Activated naive CD4-positive, alpha-beta T cell treated with anti-CD3 and anti-CD28 coated beads, Interleukin-2, amount 10 ng/mL, durations not matched to agents 7 days and 5 days (primary cell): ENCODE data around the gene KRT17.
"Not testable (repeated sequence)": the region's sequence is repeated elsewhere in the genome, so short reads cannot be mapped to it uniquely, and the experiment has no call there.

Experiments
- CTCF ChIA-PET: fragments of 350-600 bp; sonication (Branson Sonifier 250); formaldehyde crosslinking; loops from one replicate; lab custom pipeline; 2021; ENCODE audit warnings: antibody characterized with exemption; lab: Charles Lee
- DNase-seq: peaks from one replicate; pipeline ENCODE4 v3.0.0-alpha.2; 2020
- H3K27ac Mint-ChIP-seq: one replicate; pipeline ENCODE4 v1.8.0; 2021; ENCODE audit warnings: mild to moderate bottlenecking, moderate library complexity, mixed read lengths
- H3K27me3 Mint-ChIP-seq: one replicate; pipeline ENCODE4 v1.8.0; 2021; ENCODE audit warnings: mild to moderate bottlenecking, mixed read lengths
- H3K36me3 Mint-ChIP-seq: one replicate; pipeline ENCODE4 v1.8.0; 2021; ENCODE audit warnings: mixed read lengths
- H3K4me1 Mint-ChIP-seq: one replicate; pipeline ENCODE4 v1.8.0; 2021; ENCODE audit warnings: mixed read lengths
- H3K4me3 Mint-ChIP-seq: one replicate; pipeline ENCODE4 v1.8.0; 2021; ENCODE audit warnings: mild to moderate bottlenecking, moderate library complexity, mixed read lengths
- H3K9me3 Mint-ChIP-seq: one replicate; pipeline ENCODE4 v1.8.0; 2021; ENCODE audit warnings: mixed read lengths

Gene KRT17

GRCh38 chr17:41592601-41593305 is 31.6 kb downstream of the KRT17 start:
- peaks cover 31% of the 10 kb centered on the region for H3K27me3 Mint-ChIP-seq
- H3K27ac Mint-ChIP-seq = no peak overlapping the region
- DNase-seq = no peak
- no peaks in the 10 kb centered on the region for H3K36me3 Mint-ChIP-seq
- CTCF ChIA-PET = interaction anchor here (1.5 to 2.3 kb wide), 2 partner anchors 13 to 55 kb away, joined by 3 to 9 read pairs; no protein-coding TSS in a partner anchor
- no peak overlapping the region for H3K4me3 Mint-ChIP-seq
- H3K4me1 Mint-ChIP-seq = no peaks in the 10 kb centered on the region
- H3K9me3 Mint-ChIP-seq = no peaks in the 10 kb centered on the region

GRCh38 chr17:41589301-41589700 is 35.1 kb downstream of the KRT17 start:
- Mint-ChIP-seq H3K4me3 (no peak overlapping the region), H3K36me3 (no peaks in the 10 kb centered on the region), H3K4me1 (no peaks in the 10 kb centered on the region), H3K27me3 (peaks cover 24% of the 10 kb centered on the region), H3K9me3 (no peaks in the 10 kb centered on the region), H3K27ac (no peak overlapping the region)
- CTCF ChIA-PET = no interaction called here
- DNase-seq = no peak

GRCh38 chr17:41588126-41588810 is 36.1 kb downstream of the KRT17 start:
- peaks cover 28% of the 10 kb centered on the region for H3K27me3 Mint-ChIP-seq
- H3K4me1 Mint-ChIP-seq = no peaks in the 10 kb centered on the region
- CTCF ChIA-PET = interaction anchor here (0.6 kb wide), 1 partner anchor 9 kb away, joined by 3 read pairs; no protein-coding TSS in a partner anchor

DNA sequence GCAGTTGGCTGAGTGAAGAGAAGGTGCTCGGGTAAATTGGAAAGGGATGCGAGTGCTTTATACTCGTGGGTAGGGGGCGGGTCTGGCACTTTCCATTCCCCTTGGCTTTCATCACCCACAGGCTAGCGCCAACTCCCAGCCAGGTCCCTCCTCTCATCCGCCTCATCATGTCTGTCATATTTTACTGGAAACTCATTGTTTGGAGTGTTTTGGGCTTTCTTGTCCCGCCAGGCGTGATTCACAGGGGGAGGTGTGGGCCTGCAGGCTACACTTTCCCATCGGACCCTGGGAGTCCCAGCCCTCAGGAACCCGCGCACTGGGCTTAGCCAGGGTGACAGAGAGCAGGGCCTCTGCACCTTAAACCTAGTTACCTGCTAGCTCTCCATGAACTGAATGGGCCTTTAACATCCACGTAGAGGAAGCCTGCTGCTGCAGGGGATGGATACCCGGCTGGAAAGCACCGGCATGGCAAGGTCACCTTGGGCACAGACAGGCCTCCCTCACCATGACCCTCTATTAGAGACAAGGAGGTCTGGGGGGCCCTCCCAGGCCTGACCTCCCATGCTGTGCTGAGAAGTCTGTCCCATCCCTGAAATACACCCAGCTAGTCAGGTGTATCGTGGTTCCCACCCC is 37.4 kb downstream of the KRT17 start, which contains the start of gene KRT14:
Gene KRT14, minus strand, starts transcription at position 33 of the 633 bp plus-strand sequence. CDS start 61 bp downstream, outside the sequence.
- Mint-ChIP-seq H3K27ac (no peak within 1 kb of the TSS), H3K9me3 (no peaks in the 10 kb centered on the region), H3K36me3 (no peaks in the 10 kb centered on the region), H3K4me3 (no peak within 1 kb of the TSS), H3K4me1 (no peaks in the 10 kb centered on the region), H3K27me3 (peaks cover 36% of the 10 kb centered on the region)
- no peak for DNase-seq
- CTCF ChIA-PET = no interaction called here

More at GRCh38 chr17:41588126-41588810, 36.1 kb downstream of the KRT17 start:
- Mint-ChIP-seq H3K9me3 (no peaks in the 10 kb centered on the region), H3K4me3 (no peak overlapping the region), H3K36me3 (no peaks in the 10 kb centered on the region), H3K27ac (no peak overlapping the region)
- DNase-seq = no peak

DNA sequence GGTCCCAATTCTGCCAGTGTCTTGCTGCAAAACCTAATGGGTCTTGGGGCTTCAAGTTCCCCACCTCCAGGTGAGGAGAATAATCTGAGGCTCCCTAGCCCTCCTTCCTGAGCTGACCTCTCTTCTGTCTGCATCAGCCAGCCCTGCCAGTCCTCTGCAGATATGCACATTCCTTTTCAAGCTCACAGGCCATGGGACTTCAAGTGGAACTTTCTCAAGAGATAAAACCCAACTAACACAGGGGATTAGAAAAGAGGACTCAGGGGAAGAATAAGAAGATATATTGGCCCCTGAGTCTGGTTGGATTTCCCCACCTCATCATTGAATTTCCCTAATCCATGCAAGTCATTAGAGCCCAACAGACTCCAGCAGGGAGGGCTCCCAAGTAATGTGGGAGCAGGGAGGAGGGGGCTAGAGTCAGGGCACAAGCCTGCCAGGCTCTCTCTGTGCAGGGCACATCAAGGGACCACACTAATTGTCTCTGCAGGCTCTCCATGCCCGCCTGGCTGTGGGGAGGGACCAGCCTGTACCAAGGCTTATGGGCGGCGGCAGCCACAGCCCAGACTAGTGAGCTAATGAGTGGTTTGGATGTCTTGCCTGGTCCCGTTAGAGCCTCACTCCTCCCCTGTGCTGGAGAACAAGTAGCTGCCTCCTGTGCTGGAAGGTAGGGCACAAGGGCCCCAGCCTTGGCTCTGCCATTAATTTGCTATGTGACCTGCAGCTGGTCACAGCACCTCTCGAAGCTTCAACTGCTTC is 38.9 kb downstream of the KRT17 start:
- peaks cover 46% of the 10 kb centered on the region for H3K27me3 Mint-ChIP-seq
- H3K4me3 Mint-ChIP-seq = no peak overlapping the region
- no peaks in the 10 kb centered on the region for H3K36me3 Mint-ChIP-seq
- CTCF ChIA-PET = interaction anchor here (0.6 to 1.4 kb wide), 3 partner anchors 20 to 78 kb away, joined by 3 read pairs; no protein-coding TSS in a partner anchor
- no peaks in the 10 kb centered on the region for H3K9me3 Mint-ChIP-seq
- no peak overlapping the region for H3K27ac Mint-ChIP-seq
- no peak for DNase-seq
- H3K4me1 Mint-ChIP-seq = no peaks in the 10 kb centered on the region

DNA sequence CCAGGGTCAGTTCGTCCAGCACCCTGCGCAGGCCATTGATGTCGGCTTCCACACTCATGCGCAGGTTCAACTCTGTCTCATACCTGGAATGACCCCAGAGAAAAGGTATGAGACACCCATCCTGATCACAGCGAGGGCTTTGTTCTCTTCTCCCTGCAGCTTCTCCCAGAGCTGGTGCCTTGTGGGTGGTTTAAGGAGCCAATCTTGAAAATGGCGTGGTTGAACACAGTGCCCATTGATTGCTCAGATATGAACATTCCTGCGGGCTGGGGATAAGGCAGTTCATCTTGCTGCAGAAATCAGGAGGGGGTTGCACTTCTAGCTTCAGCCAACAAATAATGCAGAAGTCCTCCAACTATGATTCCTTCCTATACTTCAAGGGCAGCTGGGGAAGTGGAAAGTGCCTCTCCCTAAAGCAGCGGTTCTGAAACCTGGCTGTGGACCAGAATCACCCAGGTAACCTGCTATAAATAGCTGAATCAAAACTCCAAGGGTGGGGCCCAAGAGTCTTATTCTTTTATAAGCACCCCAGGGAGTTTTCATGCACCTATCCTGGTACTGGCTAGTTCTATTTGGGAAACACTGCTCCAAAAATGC is 39.9 kb downstream of the KRT17 start:
- H3K4me1 Mint-ChIP-seq, H3K36me3 Mint-ChIP-seq, DNase-seq, H3K4me3 Mint-ChIP-seq, H3K9me3 Mint-ChIP-seq, H3K27ac Mint-ChIP-seq: not testable (repeated sequence)
- peaks cover 57% of the 10 kb centered on the region for H3K27me3 Mint-ChIP-seq
- CTCF ChIA-PET = interaction anchor here (1.4 kb wide), 1 partner anchor 79 kb away, joined by 3 read pairs; no protein-coding TSS in a partner anchor

- Mint-ChIP-seq H3K9me3 (no peaks in the 10 kb centered on the region), H3K4me1 (no peaks in the 10 kb centered on the region), H3K27ac (no peak overlapping the region), H3K36me3 (no peaks in the 10 kb centered on the region), H3K27me3 (peaks cover 58% of the 10 kb centered on the region), H3K4me3 (no peak overlapping the region)
- CTCF ChIA-PET = interaction anchor here (3.4 kb wide), 1 partner anchor 34 kb away, joined by 18 read pairs; no protein-coding TSS in a partner anchor
- no peak for DNase-seq
These were observed 40.9 kb downstream of the KRT17 start for GRCh38 chr17:41583137-41584127.

GRCh38 chr17:41582061-41582968 is 42.1 kb downstream of the KRT17 start:
- not testable (repeated sequence) for H3K9me3 Mint-ChIP-seq, H3K36me3 Mint-ChIP-seq, H3K4me3 Mint-ChIP-seq, H3K4me1 Mint-ChIP-seq, DNase-seq, H3K27ac Mint-ChIP-seq
- H3K27me3 Mint-ChIP-seq = peaks cover 65% of the 10 kb centered on the region
- CTCF ChIA-PET = interaction anchor here (1.4 to 3.4 kb wide), 3 partner anchors 10 to 81 kb away, joined by 4 to 18 read pairs (median 10); partner anchors contain the start of gene KRT9

- Mint-ChIP-seq H3K4me1 (no peaks in the 10 kb centered on the region), H3K27me3 (peaks cover 71% of the 10 kb centered on the region)
These were observed 42.9 kb downstream of the KRT17 start for GRCh38 chr17:41581366-41582060.

GRCh38 chr17:41580687-41581365 is 43.5 kb downstream of the KRT17 start:
- Mint-ChIP-seq H3K4me3 (no peak overlapping the region), H3K36me3 (no peaks in the 10 kb centered on the region), H3K27me3 (peaks cover 78% of the 10 kb centered on the region), H3K9me3 (no peaks in the 10 kb centered on the region), H3K4me1 (no peaks in the 10 kb centered on the region), H3K27ac (no peak overlapping the region)
- CTCF ChIA-PET = interaction anchor here (0.7 to 3.4 kb wide), 4 partner anchors 9 to 82 kb away, joined by 3 to 18 read pairs (median 7); partner anchors contain the start of gene KRT9
- no peak for DNase-seq

More at GRCh38 chr17:41581366-41582060, 42.9 kb downstream of the KRT17 start:
- CTCF ChIA-PET = interaction anchor here (0.7 to 3.4 kb wide), 4 partner anchors 9 to 81 kb away, joined by 3 to 18 read pairs (median 7); partner anchors contain the start of gene KRT9
- H3K36me3 Mint-ChIP-seq = no peaks in the 10 kb centered on the region
- H3K4me3 Mint-ChIP-seq = no peak overlapping the region
- no peak overlapping the region for H3K27ac Mint-ChIP-seq
- H3K9me3 Mint-ChIP-seq = no peaks in the 10 kb centered on the region
- DNase-seq = no peak

GRCh38 chr17:41580244-41580575 is 44.2 kb downstream of the KRT17 start:
- DNase-seq = no peak
- Mint-ChIP-seq H3K4me3 (no peak overlapping the region), H3K9me3 (no peaks in the 10 kb centered on the region), H3K27ac (no peak overlapping the region), H3K27me3 (peaks cover 83% of the 10 kb centered on the region), H3K4me1 (no peaks in the 10 kb centered on the region), H3K36me3 (no peaks in the 10 kb centered on the region)
- CTCF ChIA-PET = interaction anchor here (0.8 to 2.4 kb wide), 6 partner anchors 9 to 84 kb away, joined by 3 to 10 read pairs (median 6); no protein-coding TSS in a partner anchor
